SIG-M5 (cell line): ENCODE results near the gene EMC10.
"Not testable (repeated sequence)": the region's sequence is repeated elsewhere in the genome, so short reads cannot be mapped to it uniquely, and the experiment has no call there.

Source experiments
- DNase-seq: peaks from one replicate; lab custom pipeline; 2025; lab: John Stamatoyannopoulos, UW

The EMC10 gene

GRCh38 chr19:50451223-50451534 is 25.1 kb upstream of the EMC10 start:
- no peak for DNase-seq

DNA sequence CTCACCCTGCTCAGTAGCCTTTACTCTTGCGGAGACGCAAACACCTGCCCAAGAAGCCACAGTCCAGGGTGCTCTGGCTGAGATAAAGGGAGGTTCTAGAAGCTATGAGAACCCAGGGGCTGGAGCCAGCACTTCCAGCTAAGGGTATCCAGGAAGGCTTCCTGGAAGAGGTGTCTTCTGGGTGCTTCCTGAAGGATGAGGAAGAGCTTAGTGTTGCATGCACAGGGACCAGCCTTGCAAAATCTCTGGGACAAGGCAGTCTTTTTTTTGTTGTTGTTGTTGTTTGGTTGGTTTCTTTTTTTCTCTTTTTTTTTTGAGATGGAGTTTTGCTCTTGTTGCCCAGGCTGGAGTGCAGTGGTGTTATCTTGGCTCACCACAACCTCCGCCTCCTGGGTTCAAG is 23.1 kb upstream of the EMC10 start:
- DNase-seq: no peak

- DNase-seq: no peak
Observed at GRCh38 chr19:50455992-50456391, 20.3 kb upstream of the EMC10 start.

DNA sequence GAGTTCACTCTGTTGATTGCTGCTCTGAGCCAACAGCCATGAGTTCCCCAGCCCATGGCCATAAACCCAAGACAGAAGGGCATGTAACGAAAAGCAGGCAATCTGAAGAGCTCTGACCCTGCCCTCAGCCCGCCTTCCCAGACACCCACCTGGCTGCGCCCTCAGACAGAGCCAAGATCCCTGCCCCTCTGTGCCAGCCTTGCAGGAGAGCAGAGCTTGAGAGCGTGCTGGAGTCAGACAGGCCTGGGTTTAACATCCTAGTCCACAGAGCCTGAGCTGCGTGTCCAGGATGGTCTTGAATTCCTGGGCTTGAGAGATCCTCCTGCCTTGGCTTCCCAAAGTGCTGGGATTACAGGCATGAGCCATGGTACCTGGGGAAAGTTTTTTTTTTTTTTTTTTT is 19.0 kb upstream of the EMC10 start:
- DNase-seq: no peak

GRCh38 chr19:50458396-50459066 is 17.8 kb upstream of the EMC10 start:
- DNase-seq: no peak

DNA sequence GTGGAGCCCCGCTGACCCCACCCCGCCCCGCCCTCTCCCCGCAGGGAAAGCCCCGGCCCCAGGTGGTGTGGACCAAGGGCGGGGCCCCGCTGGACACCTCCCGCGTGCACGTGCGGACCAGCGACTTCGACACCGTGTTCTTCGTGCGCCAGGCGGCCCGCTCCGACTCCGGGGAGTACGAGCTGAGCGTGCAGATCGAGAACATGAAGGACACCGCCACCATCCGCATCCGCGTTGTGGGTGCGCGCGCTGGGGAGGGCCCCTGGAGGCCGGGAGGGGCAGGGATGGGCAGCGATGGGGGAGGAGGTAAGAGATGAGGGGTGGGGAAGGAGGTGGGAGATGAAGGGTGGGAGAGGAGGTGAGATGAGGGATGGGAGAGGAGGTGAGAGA is 17.2 kb upstream of the EMC10 start:
- no peak for DNase-seq

DNA sequence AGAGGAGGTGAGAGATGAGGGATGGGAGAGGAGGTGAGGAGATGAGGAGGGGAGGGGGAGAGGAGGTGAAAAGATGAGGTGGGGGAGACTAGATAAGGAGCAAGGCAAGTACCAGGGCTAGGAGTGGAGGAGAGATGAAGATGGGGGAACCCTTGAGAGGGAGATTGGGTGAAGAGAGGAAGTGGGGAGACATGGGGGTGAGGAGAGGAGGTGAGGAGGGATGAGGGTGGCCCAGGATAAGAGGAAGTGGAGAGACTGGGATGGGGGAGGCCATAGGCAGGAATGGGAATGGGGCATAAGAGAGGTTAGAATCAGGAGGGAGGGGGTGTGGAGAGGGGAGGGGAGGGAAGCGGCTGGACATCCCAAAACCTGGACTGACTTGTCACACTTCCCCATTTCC is 16.7 kb upstream of the EMC10 start:
- DNase-seq: no peak

GRCh38 chr19:50460161-50460765 is 16.0 kb upstream of the EMC10 start:
- DNase-seq: no peak

DNA sequence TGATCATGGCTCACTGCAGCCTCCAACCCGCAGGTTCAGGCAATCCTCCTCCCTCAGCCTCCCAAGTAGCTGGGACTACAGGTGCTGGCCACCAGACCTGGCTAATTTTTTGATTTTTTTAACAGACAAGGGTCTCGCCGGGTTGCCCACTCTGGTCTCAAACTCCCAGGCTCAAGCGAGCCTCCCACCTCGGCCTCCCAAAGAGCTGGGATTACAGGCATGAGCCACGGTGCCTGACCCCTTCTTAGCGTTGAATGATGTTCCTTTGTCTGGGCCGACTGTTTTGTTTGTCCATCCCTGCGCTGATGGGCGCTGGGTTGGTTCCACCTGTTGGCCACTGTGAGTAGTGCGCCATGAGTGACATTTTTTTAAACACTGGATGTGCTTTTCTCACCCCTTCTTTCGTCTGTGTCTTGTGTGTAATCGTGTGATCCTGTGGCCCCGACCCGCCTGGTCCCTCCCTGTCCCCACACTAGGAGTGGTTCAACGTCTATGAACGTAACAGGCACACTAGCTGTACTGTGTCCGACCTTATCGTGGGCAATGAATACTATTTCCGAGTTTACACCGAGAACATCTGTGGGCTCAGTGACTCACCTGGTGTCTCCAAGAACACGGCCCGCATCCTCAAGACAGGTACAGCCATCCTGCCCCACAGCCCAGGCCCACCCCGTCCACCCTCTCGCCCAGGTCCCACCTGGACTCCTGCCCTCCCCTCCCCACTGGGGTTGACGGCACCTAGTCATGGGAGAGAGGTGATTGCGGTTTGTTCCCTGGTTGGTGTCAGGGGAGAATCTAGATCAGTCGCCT is 15.0 kb upstream of the EMC10 start:
- no peak for DNase-seq

- no peak for DNase-seq
Observed at GRCh38 chr19:50462970-50463369, 13.3 kb upstream of the EMC10 start.

DNA sequence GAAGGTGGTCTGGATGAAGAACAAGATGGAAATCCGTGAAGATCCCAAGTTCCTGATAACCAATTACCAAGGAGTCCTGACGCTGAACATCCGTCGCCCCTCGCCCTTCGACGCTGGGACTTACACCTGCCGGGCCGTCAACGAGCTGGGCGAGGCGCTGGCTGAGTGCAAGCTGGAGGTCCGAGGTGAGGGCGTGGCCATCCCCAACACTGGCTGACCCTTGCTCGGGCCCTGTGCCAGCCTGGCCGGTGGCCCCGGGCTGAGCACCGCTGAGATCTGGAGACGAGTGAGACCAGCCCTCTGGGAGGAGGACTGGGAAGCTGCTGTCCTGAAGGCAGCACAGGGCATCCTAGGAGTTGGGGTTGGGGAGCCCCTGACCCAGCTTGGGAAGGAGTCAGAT is 12.0 kb upstream of the EMC10 start:
- DNase-seq: no peak

DNA sequence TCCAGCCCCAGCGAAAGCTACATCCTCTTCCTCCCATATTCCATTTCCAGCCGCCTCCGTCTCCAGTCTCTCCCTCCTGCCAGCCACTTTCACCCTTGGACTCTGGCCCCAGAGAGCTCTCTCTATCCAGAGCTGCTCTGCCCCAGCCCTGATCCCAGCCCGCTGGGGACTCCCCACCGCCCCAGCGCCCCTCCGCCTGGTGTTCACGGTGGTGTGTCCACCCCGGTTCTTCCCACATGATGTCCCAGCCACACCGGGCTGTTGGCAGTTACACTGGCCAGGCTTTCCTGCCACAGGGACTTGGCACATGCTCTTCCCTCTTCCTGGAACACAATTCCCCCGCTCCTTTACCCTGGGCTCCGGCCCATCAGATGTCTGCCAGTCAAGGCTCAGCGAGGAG is 11.3 kb upstream of the EMC10 start:
- DNase-seq: no peak

- no peak for DNase-seq
Observed at GRCh38 chr19:50465986-50466705, 10.2 kb upstream of the EMC10 start.

DNA sequence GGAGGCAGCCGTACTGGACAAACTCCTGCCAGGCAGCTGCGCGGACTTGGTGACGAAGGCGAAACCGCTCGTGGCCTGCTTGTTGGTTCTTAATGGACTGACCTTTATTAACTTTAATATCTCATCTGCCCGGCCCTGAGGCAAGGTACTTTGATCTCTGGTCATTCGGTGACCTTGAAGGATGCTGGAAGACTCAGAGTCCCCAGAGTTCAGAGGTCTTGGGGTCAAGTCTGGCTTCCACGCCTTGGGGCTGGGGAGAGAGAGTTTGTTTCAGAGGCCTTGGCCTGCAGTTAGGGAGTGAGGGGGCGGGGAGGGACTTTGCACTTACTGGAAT is 9.6 kb upstream of the EMC10 start:
- no peak for DNase-seq

DNA sequence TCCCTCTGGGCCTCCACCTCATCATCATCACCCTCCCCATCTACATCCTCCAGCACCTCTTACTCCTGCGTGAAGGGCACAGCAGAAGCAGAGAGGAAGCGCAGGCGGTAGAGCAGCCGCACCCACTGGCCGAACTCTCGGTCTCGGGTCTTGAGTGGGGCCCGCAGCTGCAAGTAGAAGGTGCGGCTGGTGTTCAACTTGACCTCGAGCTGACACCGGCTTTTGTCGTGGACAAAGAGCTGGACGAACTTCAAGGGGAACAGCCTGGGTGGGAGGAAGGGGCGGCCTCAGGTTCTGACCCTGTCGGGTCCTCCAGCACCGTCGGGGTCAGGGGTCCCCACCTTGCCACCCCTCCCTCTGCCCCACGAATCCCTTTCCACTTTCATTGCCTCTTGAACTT is 8.7 kb upstream of the EMC10 start:
- DNase-seq: no peak

GRCh38 chr19:50468818-50469217 is 7.5 kb upstream of the EMC10 start:
- no peak for DNase-seq

DNA sequence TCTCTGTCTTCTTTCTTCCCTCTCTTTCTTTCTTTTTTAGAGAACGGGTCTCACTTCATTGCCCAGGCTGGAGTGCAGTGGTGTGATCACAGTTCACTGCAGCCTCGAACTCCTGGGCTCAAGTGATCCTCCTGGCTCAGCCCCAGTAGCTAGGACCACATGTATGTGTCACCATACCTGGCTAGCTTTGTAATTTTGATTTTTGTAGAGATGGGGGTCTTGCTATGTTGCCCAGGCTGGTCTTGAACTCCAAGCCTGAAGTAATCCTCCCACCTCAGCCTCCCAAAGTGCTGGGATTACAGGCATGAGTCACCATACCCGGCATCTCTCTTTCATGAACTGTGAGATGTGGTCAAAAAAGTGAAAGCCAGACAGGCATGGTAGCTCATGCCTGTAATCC is 3.0 kb upstream of the EMC10 start:
- not testable (repeated sequence) for DNase-seq

DNA sequence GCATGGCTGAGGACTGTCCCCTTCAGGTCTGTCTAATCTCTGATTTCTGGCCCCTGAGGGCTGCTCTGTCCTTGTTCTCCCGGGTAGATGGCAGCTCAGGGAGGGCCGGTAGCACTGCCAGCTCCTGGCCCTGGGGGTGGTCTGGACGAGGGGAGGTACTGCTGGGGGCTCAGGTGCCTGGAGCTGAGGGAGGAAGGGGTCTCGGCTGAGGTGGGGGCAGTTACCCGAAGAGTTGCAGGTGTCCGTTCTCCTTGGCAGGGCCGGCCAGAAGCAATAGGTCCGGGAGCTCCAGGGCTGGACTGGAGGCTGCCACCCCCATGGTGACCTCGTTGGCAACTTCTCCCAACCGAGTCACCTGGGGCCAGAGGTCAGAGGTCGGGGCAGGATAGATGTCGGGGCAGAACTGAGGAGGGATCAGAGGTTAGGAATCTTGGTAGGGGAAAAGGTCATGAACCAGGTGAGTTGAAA is 1.2 kb upstream of the EMC10 start:
- DNase-seq: no peak

DNA sequence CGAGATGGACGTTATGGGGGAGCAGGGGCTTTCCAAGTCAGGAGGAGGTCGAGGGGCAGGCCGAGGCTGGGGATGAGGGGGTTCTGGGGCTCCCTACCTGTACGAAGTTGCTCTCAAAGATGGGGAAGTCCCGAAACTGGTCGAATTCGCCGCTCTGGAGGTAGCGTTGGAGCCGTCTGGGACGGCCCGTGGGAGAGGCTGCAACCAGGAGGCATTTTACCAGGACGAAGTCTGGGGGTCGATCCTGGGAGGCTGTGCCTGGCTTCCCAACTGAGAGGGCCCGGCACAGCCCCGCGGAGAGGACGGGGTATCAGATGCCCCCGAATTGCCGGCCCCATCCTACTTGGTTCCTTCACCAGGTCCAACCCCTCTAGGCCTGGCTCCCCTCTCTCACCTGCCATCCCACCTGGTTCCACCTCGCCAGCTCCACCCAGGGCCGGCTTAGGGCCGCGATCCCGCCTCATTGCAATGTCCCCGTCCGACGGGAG is 527 bp upstream of the EMC10 start:
- no peak for DNase-seq

DNA sequence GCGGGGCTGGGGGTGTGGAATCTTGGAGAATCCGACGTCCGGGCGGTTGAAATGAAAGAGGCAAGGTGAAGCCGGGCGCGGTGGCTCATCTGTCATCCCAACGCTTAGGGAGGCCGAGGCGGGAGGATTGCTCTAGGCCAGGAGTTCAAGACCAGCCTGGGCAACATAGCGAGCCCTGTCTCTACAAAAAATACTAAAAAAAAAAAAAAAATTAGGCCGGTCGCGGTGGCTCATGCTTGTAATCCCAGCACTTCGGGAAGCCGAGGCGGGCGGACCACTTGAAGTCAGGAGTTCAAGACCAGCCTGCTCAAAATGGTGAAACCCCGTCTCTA is 566 bp downstream of the EMC10 start:
- no peak for DNase-seq

GRCh38 chr19:50477751-50478515 is 1.6 kb downstream of the EMC10 start:
- DNase-seq: no peak
